SK-N-MC (cell line): ENCODE results near the gene NAA60.
"Not testable (repeated sequence)": the region's sequence is repeated elsewhere in the genome, so short reads cannot be mapped to it uniquely, and the experiment has no call there.

Source experiments
- DNase-seq: peaks from one replicate; pipeline ENCODE4 v3.0.0-alpha.2; 2011; ENCODE audit warnings: low read depth, low spot score
- H3K27ac ChIP-seq: fragments of 200-600 bp; sonication (generic); 2 replicates; pipeline ENCODE4 v1.5.1; 2016; ENCODE audit warnings: mixed run types
- H3K36me3 ChIP-seq: fragments of 200-600 bp; sonication (generic); 2 replicates; pipeline ENCODE4 v1.6.1; 2017; ENCODE audit warnings: antibody characterized with exemption, low read length, mixed read lengths; ENCODE audit not compliant: insufficient read depth
- H3K4me3 ChIP-seq: fragments of 200-600 bp; sonication (generic); 2 replicates; pipeline ENCODE4 v1.5.1; 2016
- H3K9ac ChIP-seq: fragments of 200-600 bp; sonication (generic); 2 replicates; pipeline ENCODE4 v1.8.0; 2017; ENCODE audit warnings: mixed run types, mixed read lengths; ENCODE audit not compliant: insufficient read length
- H3K9me3 ChIP-seq: fragments of 200-600 bp; sonication (generic); 2 replicates; pipeline ENCODE4 v1.6.1; 2017; ENCODE audit warnings: low read depth, mild to moderate bottlenecking, antibody characterized with exemption, low read length, moderate library complexity, mixed read lengths
- EZH2 ChIP-seq: fragments of 200-600 bp; sonication (generic); IDR thresholded peaks from one replicate; pipeline ENCODE4 v1.6.1; 2017; ENCODE audit warnings: antibody characterized with exemption
- FOXP2 ChIP-seq: optimal IDR thresholded peaks from 2 replicates; pipeline ENCODE3; 2011; ENCODE audit warnings: mild to moderate bottlenecking, moderate library complexity; ENCODE audit not compliant: insufficient read depth; ENCODE audit errors: extremely low read length, control extremely low read depth
- POLR2AphosphoS5 ChIP-seq: IDR thresholded peaks from 2 replicates; pipeline ENCODE4 v1.6.1; 2012; ENCODE audit warnings: mild to moderate bottlenecking, low read depth, low read length, borderline replicate concordance

The NAA60 gene

GRCh38 chr16:3519581-3519980, 76.1 kb downstream of the NAA60 start:
- no peaks in the 10 kb centered on the region for H3K9me3 ChIP-seq
- H3K36me3 ChIP-seq: peaks cover 41% of the 10 kb centered on the region
- H3K27ac ChIP-seq: no peak overlapping the region
- TF ChIP-seq POLR2AphosphoS5: no peak
- TF ChIP-seq EZH2: no peak
- no peak for TF ChIP-seq FOXP2
- no peak overlapping the region for H3K4me3 ChIP-seq
- no peak for DNase-seq
- H3K9ac ChIP-seq: no peak overlapping the region

DNA sequence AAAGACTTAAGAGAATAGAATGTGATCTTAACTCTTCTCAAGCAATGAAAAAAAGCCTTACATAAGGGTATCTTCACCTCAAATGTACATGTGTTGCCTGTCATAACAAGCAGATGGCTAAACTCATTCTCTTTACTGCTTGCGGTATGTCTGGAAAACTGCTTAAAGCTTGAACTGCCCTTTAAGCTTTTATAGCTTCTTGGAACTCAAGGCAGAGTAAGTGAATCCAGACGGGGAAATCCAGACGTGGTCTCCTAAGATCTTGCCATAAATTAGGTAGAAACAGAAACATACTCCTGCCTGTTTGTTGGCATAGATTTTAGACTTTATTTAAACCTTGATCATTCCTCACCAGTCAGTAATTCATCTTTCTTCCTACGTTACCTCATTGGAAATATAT, 76.9 kb downstream of the NAA60 start:
- Histone ChIP-seq H3K9ac (peak overlapping the region; percentile 11), H3K27ac (peak overlapping the region; percentile 64; the same call in 1 of the 2 replicates), H3K36me3 (peaks cover 38% of the 10 kb centered on the region), H3K9me3 (no peaks in the 10 kb centered on the region), H3K4me3 (no peak overlapping the region)
- TF ChIP-seq POLR2AphosphoS5: no peak
- no peak for TF ChIP-seq FOXP2
- no peak for TF ChIP-seq EZH2
- no peak for DNase-seq

DNA sequence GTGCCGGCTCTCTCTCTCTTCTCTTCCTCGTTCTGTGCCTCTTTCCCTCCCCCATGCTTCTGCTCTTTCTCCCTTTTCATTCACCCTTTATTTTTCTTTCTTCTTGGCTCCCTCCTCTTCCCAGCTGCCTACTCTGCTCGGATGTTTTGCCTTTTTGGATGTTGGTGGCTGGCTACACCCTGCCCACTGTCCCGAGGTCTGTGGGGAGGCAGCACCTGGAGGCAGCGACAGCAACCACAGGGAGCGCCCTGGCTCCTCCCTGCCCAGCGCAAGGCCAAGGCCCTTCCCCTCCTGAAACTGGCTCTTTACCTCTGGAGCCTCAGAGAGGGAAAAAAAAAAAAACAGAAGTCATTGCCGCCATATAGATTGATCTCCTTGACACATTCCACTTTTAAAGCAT, 77.4 kb downstream of the NAA60 start:
- no peak overlapping the region for H3K9ac ChIP-seq
- no peak for TF ChIP-seq EZH2
- no peak for TF ChIP-seq FOXP2
- no peak for TF ChIP-seq POLR2AphosphoS5
- H3K36me3 ChIP-seq: peaks cover 35% of the 10 kb centered on the region

GRCh38 chr16:3523281-3523680, 79.8 kb downstream of the NAA60 start:
- TF ChIP-seq EZH2: no peak
- DNase-seq: no peak
- Histone ChIP-seq H3K36me3 (peaks cover 22% of the 10 kb centered on the region), H3K4me3 (no peak overlapping the region), H3K9me3 (no peaks in the 10 kb centered on the region), H3K27ac (no peak overlapping the region), H3K9ac (no peak overlapping the region)

More for the DNA sequence above, 77.4 kb downstream of the NAA60 start:
- no peak for DNase-seq
- Histone ChIP-seq H3K27ac (peak overlapping the region; percentile 64; the same call in 1 of the 2 replicates), H3K9me3 (no peaks in the 10 kb centered on the region), H3K4me3 (no peak overlapping the region)

DNA sequence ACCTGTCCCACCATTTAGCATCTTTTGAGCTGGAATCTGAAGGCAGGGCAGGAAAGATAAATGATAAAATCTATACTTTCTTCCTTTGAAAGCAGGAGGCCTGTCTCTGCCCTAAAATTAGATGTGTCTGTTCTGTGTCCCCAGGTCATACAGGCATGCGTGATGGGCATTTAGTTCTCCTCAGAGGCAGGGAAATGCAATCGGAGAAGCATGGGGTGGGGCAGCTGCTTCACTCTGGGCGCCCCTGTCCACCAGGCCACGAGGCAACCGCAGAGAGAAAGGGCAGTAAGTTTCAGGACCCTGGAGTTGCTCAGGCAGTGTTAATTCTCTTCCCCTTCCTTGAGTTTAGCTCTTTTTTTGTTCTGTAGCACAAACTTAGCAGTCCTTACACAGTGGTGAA, 82.5 kb downstream of the NAA60 start:
- no peak overlapping the region for H3K27ac ChIP-seq

GRCh38 chr16:3527216-3527829, 83.8 kb downstream of the NAA60 start:
- not testable (repeated sequence) for H3K9me3 ChIP-seq, H3K9ac ChIP-seq, H3K27ac ChIP-seq, H3K4me3 ChIP-seq, DNase-seq
- peaks cover 30% of the 10 kb centered on the region for H3K36me3 ChIP-seq

More for the DNA sequence above, 82.5 kb downstream of the NAA60 start:
- DNase-seq: no peak
- peaks cover 30% of the 10 kb centered on the region for H3K36me3 ChIP-seq
- TF ChIP-seq POLR2AphosphoS5 (no peak), EZH2 (no peak), FOXP2 (no peak)
- H3K9ac ChIP-seq: no peak overlapping the region
- H3K4me3 ChIP-seq: no peak overlapping the region
- H3K9me3 ChIP-seq: no peaks in the 10 kb centered on the region

DNA sequence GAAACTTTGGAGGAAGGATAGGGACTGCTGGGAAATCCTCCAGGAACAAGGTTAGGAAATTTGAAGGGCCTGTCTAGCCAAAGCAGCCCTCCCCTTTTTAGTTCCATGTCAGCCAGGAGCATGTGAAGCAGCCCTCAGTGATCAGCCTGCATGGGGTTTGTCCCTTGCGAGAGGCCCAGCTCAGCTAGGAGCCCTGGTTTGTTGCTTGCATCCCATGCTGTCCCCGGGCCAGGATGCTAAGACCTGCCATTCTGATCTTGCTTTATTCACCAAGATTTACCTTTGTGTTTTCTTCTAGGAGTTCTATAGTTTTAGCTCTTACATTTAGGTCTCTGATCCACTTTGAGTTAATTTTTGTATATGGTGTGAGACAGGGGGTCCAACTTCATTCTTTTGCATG, 84.9 kb downstream of the NAA60 start:
- no peak for TF ChIP-seq FOXP2
- TF ChIP-seq POLR2AphosphoS5: no peak
- TF ChIP-seq EZH2: no peak
- Histone ChIP-seq H3K9ac (no peak overlapping the region), H3K4me3 (no peak overlapping the region), H3K27ac (no peak overlapping the region), H3K9me3 (no peaks in the 10 kb centered on the region), H3K36me3 (peaks cover 27% of the 10 kb centered on the region)
- DNase-seq: no peak

DNA sequence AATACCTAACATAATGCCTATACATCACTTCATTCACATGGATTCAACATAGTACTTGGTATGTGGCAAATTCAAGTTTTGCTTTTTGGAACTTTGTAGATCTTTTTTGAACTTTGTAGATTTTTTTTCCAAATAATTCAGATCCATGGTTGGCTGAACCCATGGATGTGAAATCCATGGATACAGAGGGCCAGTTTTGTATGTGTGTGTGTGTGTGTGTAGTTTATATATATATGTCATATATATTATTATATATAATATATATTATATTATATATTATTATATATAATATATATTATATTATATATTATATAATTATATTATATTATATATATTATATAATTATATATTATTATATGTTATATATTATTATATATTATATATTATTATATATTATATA, 85.7 kb downstream of the NAA60 start:
- TF ChIP-seq FOXP2 (no peak), POLR2AphosphoS5 (no peak), EZH2 (no peak)
- no peak for DNase-seq
- H3K36me3 ChIP-seq: peaks cover 20% of the 10 kb centered on the region
- H3K9ac ChIP-seq: no peak overlapping the region
- H3K4me3 ChIP-seq: no peak overlapping the region
- H3K9me3 ChIP-seq: no peaks in the 10 kb centered on the region
- no peak overlapping the region for H3K27ac ChIP-seq

DNA sequence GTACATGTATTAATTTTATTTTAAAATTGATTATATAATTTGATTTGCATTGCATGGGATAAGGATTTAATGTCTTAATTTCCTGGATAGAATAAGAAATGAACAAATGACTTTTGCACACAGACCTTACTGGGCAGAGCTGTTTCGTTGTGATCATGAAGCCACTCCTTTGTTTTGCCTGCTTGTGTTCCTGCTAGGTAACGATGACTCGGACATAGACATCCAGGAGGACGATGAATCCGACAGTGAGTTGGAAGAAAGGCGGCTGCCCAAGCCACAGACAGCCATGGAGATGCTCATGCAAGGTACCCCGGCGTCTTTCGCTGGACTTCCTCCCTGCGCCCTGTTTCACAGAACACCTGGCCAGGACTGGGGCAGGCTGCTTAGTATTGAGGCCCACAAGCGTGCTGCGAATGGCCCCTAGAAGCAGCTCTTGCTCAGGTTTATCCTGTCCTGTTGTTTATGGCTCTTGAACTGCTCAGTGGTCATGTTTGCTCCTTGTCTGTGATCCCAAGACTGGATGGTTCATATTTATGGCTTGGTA, 87.0 kb downstream of the NAA60 start:
- Histone ChIP-seq H3K27ac (no peak overlapping the region), H3K4me3 (no peak overlapping the region), H3K9me3 (no peaks in the 10 kb centered on the region), H3K9ac (no peak overlapping the region), H3K36me3 (peaks cover 17% of the 10 kb centered on the region)
- TF ChIP-seq EZH2: no peak
- no peak for TF ChIP-seq POLR2AphosphoS5
- no peak for TF ChIP-seq FOXP2
- DNase-seq: no peak
